GM19240 (cell line): ENCODE measurements around the gene RAD51B.

Experiments used
- DNase-seq: peaks from one replicate; pipeline ENCODE4 v3.0.0; 2011; ENCODE audit warnings: low spot score; ENCODE audit not compliant: insufficient read length

The RAD51B gene

DNA sequence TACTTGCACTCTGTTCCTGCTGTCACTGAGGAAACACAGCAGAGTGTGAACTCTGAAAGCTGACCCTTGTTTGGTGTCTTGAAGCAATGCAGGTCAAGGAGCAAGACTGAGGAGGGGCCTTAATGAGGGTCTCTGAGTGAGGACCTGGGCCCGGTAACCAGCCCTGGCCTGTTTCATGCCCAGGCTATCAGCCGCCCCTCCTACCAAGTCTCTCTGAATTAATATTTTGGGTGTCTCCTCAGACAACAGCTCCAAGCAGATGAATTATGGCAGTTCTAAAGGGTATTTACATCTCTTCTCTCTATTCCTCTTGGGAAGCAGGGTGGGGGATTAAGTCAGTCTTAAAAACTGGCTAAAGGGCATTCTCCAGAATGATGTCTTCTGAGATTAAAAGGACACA is 578.8 kb downstream of the RAD51B start:
- DNase-seq: no peak

DNA sequence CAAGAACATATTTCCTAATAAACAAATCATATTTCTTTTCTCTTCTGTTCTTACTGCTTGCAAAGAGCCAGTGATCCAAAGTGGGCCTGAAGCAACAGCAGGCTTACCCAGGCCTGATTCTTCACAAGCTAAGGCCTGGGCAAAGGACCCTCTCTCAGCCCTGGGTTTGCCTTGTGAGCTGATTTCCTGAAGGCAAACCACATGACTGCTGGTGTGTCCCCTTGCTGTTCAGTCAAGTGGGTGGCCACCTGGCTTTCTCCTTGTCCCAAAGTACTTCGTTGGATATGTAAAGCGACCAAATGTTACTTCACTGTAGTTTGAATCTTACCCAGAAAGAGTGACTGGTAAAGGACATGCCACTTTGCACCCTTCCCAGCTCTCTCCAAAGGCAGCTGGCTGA is 580.4 kb downstream of the RAD51B start:
- no peak for DNase-seq

DNA sequence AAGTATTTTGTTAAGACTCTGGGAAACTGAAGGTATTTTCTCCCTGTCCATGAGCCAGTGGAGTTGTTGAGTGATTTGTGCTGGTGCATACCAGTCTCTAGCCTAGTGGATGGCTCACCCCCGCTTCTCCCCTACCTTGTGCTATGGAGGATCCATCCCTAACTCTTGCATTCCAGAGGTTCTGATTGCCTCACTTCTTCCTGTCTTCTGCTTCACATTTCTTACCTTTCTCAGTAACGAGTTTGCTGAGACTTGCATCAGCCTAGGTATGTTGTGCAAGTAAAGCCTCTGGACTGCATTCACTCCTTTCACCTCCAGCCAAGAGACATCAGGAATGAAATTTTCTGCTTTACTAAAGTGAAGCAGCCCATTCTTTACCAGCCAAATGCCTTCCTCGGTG is 581.7 kb downstream of the RAD51B start:
- no peak for DNase-seq

DNA sequence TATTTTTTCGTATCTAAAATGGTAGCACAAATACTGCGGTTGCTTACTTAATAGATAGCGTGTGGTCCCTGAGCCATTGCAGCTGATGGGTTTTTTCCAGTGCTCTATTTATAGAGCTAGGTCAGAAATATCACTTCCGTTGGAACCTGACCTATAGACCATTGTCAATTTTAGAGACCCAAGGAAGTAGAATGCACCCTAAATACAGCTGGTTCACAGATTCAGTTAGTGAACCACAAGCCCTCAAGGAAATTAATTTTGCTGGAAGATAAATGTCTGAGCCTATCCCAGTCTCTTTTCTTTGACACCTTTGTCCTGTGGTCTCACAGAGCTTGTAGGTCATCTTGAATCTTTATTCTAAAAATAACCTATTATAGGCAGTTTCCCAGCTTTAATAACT is 582.3 kb downstream of the RAD51B start:
- DNase-seq: peak; percentile 43

DNA sequence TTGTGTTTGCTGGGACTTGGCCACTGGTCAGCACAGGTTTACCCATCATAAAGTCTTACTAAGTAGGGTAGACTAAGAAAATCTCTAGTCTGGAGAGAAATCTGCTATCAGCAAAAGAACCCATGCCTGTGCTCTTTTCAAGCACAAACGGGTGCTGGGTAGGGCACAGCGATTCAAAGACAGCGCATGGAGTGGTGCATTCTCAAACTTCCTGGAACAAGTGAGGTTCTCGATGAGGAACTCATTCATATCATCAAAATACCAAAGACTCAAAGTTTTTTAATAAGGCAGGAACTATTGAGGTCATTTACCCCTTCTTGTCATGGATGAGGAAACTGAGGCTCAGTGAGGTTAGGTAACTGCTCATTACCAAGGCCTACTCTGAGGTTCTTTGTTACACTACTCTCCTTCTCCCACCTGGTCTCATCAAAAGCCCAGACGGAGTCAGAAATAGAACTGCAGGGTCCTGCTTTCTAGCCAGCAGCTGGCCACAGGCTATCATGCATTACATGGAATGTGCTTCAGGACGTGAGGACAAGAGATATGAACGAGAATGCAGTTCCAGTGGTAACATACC is 583.0 kb downstream of the RAD51B start:
- DNase-seq: no peak

DNA sequence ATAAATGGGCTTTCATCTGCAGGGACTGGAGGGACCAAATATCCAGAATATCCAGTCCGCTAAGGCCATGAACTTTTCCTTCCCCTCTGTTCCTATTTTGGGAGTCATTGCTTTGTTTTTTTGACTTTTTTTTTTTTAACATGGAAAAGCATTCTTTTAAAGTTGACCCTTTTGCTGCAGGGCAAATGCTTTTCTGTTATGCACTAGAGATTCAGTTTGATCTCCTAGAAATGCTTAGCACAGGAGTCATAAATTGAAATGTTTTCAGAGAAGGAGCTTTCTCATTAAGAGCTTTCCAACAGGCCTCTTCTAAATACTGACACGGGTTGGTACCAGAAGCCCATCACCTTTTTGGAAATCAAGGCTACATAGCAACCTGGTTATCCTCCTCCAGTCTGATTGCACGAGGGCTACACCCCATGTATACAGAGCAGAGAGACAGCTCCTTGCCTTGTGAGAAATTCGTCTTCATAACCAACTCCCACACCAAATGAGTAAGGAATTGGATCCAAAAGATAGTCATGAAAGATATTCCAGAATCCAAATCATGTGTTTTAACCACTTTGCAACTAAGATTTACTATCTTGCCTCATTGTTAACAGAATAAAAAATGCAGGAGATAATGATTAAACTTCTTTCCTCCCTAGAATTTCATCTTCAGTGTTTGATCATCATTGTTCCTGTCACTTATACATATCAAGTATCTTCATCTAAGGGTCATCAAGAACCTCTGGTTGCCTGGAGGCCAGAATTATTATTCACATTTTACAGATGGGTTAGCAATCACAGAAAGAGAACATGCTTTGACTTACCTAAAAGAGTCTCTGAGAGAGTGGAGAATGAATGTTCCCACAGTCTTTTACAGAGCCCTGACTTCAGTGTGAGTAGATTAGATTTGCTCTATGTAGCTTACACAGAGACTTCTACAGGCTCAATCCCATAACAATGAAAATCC is 583.9 kb downstream of the RAD51B start:
- no peak for DNase-seq

DNA sequence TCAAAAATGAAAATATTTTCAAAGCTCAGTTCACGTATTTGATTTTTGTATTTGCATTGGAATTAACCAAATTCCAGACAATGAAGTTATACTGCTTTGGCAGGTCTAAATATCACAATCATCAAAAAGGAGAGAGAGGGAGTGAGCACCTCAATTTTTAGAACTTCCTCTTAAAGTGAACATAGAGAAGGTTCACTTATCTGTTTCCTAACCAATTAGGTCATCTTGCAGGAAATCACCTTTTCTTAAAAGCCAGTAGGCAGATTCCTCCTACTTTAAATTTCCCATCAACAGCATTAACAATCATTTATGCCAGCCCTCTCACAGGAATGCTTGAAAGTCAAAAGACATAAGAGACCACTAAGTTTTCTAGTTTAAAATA is 584.6 kb downstream of the RAD51B start:
- DNase-seq: no peak

DNA sequence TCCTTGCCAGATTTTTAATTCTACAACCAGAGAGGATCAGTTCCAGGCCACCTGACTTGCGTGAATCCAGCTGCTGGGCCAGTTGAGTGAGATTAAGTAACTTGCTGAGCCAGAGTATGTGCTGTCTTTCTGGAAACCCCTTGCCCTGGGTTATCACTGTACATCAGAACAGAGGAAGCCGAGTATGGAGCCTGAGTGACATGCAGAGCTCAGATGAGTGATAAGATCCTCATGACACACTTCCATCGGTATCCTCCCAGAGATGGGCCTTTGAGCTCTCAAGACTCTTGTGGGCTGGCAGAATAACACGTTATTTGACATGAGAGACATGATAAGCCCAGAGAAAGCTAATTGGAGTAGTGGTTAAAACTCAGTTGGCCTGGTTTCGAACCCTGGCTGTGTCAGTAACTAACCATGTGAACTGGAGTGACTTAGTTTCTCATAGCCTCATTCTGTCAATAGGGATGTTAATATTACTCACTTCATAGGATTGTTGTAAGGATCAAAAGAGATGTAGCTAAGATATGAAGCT is 585.1 kb downstream of the RAD51B start:
- DNase-seq: no peak

DNA sequence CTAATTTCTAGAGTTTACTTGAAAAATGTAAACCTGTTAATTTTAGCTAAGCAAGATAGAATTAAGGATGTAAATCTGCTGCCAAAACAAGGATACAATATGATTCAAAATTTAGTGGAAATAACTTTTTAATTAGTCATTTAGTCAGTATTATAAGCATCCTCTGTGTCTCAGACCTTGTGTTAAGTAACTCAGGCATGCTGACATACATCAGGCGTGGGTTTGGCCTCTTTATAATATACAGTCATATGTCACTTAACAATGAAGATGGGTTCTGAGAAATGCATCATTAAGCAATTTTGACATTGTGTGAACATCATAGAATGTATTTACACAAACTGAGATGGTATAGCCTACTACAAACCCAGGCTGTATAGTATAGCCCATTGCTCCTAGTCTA is 586.4 kb downstream of the RAD51B start:
- no peak for DNase-seq

DNA sequence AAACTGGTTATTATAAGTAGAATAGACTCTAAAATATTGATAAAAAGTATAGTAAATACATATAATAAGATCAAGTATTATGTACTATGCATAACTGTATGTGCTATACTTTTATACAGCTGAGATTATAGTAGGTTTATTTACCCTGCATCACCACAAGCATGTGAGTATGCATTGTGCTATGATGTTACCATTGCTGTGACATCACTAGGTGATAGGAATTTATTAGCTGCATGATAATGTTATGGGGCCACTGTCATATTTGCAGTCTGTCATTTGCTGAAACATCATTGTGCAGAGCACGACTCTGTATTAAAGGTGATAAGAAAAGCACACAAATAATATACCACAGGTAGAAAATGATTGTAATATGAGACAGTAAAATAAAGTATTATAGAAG is 587.7 kb downstream of the RAD51B start:
- no peak for DNase-seq

DNA sequence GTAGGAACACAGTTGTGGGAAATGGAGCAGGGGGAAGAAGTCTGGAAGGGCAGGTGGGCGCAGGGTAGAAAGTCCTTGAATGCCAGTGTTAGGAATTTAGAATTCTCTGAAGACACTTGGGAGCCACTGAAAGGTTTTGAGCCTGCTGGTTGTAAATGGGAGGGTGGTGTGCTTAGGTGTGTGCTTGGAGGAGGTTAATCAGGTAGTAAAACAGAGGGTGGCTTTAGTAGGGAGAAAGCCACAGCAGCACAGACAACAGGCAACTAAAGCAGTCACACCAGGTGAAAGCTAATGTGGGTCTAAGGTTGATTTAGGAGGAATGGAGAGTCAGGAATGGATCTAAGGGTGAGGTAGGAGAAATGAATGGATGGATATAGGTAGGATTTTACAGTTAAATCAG is 588.2 kb downstream of the RAD51B start:
- no peak for DNase-seq

DNA sequence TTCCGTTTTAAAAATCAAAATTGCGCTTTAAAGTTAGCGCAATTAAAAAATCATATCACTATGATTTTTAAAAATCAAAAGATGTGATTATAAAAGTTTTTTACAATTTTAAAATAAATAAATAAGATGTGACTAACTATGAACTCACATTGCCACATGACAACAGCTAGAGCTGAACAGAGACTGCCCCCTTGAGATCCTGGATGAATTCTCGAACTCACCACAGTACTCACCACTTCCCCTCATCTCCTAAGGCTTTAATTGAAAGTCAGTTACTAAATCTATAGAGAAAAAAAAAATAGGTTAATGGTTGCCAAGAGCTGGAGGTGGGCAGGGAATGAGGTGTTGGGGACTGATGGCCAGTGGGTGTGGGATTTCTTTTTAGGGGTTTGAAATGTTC is 589.1 kb downstream of the RAD51B start:
- DNase-seq: no peak

DNA sequence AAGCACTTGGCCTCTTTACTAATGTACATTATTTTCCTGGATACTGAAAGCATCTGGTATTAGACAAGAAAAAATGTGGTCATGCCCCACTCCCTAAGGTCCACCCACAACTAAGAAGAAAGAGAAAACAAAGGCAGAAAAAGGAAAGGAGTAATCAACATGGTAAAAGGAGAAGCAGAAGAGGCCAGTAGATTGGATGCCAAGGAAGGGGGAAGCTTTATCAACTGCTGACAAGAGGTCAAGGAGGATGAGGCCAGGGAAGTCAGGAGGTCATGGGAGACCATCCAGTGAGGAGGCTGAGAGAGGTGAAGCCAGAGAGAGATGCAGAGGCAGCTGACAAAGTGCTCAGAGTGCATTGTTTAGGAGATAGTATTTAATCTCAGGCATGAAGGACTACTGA is 589.8 kb downstream of the RAD51B start:
- DNase-seq: no peak

DNA sequence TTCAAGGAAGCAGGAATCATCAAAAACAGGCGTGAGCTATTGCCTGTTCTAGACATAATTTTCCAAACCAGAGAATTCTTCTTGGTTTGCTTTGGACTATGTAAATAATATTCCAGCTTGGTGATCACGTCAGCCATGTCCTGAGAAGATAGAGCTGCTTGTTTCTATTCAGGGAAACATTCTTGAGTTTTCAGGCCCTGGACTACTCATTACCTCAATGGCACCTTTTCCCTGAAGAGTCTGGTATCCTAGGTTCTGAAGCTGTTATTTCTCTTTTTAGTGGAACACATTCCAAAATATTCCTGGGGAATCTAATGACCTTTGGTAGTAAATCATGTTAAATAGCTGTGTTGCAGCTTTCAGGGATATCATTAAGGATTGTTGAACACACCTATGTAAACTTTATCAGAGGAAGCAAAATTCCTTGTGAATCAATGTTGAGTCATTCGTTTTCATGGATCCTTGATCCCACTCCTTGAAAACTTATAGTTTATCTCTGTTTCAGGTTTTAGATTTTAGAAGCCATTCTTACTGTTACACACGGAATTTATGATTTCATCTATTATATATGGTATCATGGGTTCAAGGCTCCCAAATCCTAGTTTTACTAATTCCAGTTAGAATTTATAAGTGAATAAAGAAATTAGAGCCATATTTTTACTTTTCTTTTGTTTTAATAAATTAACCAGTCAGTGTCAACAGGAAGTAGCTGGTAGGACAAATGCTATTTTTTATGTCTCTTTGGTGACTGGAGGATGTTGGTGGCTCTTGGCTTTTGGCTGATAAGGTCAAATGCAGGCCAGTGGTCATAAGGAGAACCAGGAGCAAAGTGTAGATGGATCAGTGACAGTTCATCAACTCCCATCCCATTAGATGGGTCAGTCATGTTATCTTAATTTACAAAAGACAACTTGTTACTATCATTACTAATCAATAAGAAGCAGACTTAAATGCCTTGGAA is 593.2 kb downstream of the RAD51B start:
- no peak for DNase-seq

DNA sequence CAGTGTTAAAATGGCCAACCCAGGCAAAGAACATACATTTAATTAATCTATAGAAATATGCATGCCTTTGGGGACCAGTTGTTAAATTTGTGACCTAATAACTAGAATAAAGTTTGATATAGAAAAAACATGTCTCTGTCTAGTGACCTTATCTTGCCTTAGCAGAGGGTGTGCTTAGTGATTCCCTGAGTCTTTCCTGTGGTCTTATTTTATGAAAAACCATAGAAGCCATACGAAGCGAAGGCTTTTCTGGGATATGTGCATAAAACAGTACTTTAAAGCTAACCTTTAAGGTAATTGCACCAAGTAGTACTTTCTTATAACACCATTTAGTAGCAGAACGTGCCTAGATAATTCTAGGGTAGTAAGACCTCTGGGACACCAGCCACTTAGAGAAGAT is 593.9 kb downstream of the RAD51B start:
- no peak for DNase-seq

DNA sequence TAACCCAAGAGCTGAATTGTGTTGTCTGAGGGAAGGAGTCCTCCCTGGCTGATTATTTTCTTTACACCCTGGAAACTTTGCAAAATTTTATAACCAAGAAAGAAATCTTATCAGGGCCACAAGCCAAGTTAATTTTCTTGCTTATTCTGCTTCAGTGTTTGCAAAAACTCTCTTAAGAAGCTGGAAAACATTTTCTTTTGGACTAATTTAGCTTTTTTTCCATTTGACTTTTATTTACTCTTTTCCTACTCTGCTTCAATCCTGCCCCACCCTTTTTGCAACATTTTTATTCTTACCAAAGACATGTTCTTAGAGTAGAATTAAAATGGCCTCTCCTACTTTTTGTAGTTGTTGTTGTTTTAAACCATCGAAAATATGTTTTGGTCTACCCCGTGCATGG is 594.5 kb downstream of the RAD51B start:
- DNase-seq: no peak

DNA sequence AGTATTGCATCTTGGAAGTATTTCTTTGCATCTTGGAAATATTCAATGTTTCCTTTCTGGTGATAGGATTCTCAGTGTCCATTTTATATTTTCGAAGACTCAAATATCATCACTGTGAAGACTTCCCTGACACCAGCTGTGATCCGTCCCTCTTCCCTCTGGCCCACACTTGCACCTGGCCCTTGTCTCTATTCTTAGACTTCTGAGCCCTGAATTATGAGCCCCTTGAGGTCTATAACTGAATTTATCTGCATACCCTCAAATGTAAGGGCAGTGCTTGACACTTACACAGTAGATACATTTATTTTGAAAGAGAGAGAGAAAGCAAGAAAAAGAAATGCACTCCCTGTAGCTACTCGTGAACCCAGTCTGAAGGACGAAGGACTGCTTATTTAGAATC is 596.6 kb downstream of the RAD51B start:
- DNase-seq: no peak

DNA sequence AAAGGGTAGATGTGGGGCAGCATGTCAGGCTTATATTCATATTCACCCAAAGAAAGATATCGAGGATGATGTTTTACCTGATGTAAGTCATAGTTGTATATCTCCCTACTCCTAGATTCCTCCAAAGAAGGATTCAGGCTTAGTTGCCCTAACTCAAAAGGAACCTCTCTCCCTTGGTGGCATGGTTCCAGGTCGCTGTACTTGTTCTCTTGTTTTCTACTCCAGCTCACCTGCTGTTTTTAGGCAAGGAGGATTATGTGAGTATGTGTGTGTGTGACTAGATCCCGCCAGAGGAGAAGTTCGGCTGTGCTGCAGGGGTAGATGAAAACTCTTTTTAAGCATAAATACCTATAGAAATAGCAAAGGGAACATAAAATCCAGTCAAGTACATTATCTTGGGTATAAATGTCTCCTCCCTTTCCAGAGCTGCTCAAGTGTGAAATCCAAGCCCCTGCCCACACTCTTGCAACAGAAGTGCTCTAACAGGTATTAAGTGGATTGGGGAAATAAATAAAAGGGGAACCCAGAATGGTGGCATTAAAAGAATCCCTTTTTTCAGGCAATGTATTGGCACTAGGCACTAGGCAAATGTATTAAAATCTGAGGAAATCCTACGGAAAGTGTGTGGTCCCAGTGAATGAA is 597.6 kb downstream of the RAD51B start:
- no peak for DNase-seq

DNA sequence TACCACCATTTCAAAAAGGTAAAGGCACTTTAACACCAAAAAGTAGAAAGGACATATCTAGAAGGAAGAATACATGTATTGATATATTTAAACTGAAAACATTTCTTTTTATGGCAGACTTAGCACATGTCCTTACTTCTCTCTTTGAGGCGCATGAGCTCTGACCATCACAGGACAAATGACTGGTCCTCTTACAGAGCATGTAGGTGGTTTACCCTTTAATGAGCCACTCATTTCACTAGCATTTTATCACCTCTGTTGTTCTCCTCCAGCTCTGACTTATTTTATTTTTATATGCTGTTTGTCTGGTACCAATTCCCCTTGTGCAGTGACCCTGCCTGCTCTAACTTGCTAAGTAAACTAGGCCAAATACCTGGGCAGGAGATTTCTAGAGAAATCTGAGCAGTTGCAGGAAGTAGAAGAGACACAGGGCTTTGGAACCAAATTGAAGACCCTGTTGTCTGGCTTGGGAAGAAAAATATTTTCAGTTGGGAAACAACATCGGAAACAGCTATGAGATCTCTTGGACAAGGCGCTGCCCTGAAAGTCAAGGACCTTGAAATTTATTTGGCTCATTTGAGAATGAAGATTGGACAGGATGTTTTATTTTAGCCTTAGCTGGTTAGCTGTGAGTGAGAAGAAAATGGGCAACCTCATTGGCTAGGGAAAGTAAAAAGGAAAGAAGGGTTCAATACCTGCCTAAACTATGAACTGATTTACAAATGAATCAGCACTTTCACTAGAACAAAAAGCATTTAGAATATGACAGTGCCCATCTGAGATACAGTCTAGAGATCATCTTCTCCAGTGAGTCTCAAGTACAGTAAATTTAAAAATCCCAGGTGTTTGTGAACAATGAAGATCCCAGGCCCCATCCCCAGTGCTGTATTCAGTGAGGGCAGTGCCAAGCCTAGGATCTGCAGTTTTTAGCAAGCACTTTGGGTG is 598.9 kb downstream of the RAD51B start:
- no peak for DNase-seq

DNA sequence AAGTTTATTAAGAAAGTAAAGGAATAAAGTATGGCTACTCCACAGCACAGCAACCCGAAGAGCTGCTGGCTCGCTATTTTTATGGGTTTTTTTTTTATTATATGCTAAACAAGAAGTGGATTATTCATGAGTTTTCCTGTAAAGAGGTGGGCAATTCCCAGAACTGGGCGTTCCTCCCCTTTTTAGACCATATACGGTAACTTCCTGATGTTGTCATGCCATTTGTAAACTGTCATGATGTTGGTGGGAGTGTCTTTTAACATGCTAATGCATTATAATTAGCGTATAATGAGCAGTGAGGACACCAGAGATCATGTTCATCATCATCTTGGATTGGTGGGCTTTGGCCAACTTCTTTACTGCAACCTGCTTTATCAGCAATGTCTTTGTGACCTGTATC is 600.8 kb downstream of the RAD51B start:
- DNase-seq: no peak
